GM19025 (cell line): Measurements from ENCODE around the gene STK32C.

Experiments used
- ATAC-seq: cut with Tn5 transposase; IDR thresholded peaks from one replicate; pipeline ENCODE4 v1.9.1; 2021; ENCODE audit warnings: mild to moderate bottlenecking, low read depth, moderate library complexity; ENCODE audit not compliant: unreplicated experiment

The STK32C gene

GRCh38 chr10:132203256-132204077 lies 104.3 kb downstream of the STK32C start:
- no peak for ATAC-seq

DNA sequence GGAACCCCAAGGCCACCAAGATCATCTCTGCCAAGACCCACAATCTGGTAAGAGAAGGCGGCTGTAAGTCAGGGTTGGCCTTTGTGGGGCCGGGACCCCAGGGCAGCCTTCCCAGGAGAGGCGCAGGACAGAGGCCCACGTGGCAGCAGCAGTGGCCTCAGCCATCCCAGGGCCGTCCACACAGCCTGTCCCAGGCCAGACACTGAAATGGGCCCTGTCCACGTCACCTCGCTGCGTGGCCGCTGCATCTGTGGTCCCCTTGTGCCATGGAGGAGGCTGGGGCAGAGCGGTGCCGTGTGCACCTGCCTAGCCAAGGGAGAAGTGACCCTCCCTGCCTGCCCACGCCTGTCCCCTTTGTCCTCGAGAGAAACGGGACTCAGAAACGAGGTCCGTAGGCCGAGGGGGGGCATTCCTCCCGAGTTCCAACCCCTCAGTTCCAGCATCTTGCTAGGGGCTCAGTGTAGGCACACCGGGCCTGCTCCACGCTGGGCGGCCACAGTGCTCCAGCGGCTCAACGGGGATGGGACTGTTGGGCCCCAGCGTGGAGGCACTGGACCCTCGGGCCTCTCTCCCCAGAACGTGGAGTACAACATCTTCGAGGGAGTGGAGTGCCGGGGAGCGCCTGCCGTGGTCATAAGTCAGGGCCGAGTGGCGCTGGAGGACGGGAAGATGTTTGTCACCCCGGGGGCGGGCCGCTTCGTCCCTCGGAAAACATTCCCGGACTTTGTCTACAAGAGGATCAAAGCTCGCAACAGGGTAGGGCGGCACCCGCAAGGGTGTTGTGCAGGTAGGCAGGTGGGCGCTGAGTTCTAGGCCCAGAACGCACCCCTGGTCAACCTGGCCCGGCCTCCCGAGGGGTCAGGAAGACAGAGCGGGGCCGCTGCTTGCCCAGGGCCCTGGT lies 105.4 kb downstream of the STK32C start:
- no peak for ATAC-seq

- ATAC-seq, result no peak
Observed at GRCh38 chr10:132201111-132201969, 106.4 kb downstream of the STK32C start.

DNA sequence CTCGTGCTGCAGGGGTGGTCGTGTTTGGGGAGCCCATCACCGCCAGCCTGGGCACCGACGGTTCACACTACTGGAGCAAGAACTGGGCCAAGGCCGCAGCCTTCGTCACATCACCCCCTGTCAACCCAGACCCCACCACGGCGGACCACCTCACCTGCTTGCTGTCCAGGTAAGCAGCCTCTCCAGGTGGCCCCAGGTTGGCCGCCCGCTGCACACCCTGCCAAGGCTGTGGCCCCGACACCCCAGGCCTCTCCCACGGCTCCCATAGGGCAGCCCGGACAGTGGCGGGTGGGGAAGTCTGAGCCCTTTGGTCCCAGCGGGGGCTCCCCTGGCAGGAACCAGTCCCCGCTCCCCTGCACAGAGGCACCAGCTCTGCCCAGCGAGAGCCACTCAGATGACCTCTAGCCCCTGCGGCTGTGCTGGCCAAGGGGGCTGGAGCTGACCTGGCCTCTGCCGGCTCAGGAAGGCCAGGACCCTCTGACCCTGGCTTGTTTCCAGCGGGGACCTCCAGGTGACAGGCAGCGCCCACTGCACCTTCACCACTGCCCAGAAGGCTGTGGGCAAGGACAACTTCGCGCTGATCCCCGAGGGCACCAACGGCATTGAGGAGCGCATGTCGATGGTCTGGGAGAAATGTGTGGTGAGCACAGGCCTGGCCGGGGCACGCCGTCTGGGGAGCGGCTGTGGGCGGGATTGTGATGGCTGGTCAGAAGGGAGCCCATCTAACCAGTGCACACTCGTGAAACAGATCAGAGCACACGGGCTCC lies 107.2 kb downstream of the STK32C start:
- no peak for ATAC-seq

GRCh38 chr10:132199854-132200311 lies 107.9 kb downstream of the STK32C start:
- no peak for ATAC-seq

GRCh38 chr10:132199268-132199853 lies 108.4 kb downstream of the STK32C start:
- no peak for ATAC-seq

GRCh38 chr10:132198381-132199181 lies 109.2 kb downstream of the STK32C start:
- no peak for ATAC-seq

- no peak for ATAC-seq
Observed at GRCh38 chr10:132198068-132198370, 109.7 kb downstream of the STK32C start.

DNA sequence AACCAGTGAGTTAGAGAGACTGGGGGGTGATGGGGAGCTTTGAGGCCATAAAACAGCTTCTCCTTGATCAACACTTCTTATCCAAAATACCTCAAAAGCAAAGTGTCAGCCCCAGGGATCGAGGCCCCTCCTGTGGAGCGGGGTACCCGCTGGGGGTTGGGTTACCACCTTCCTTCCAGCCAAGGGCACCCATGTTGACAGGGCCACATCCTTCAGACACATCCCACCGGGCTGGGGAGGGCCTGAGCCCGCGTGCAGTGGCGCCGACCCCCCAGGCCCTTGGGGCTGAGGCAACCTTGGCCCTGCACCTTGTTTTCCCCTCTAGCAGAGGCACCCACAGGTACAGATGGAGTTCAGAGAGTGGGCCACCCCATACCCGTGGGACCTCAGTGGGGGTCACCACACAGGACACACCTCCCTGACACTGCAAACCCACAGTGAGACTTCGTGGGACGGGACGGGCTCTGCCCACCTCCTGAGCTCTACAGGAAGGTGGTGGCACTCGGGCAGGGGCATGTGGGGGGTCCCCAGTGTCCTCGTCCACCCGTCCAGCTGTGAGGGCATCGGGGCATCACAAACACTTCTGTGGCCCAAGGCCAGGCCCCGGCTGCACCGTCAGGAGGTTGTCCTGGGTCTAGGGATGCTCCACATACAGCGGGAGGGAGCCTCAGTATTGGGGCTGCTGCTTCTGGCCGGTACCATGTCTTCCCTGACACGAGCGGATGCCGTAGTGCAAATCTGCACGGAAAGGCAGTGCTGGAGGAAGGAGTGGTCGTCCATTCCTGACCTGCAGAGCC lies 110.3 kb downstream of the STK32C start:
- no peak for ATAC-seq

DNA sequence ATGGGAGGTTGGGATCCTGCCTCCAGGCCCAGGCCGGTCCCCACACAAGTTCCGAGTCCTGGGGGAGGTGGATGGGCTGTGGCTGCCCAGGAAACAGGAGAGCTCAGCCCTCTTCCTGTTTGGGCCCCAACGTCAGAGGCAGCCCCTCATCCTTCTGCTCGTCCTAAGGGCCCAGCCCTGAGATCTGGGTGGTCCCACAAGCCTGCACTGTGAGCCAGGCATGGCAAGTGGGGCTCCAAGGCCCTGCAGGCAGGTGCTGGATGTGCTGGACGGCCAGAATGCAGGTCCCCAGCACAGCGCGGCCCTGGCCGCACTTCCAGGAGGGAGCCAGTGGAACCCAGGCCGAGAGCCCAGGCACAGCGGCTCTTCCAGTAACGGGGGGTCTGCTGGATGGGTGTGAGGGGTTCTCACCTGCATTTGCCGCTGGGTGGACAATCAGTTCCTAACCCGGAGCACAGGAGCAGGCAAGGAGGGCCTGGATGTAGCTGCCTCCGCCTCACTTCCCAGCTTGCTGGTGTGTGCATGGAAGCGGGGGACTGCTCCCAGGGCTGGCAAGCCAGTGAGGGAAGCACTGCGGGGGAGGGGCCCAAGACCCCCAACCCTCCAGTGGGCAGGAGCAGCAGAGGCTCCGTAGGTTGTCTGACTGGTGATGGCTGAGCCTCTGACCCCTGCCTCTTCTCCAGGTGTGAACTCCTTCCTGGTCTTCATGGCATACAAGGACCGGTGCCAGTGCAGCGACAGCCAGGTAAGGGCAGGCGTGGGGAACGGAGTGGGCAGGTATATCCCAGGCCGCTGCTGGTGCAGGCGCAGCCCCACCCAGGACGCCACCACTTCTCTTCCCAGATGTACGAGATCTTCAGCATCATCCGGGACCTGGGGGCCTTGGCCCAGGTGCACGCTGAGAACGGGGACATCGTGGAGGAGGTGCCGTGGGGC lies 111.3 kb downstream of the STK32C start:
- ATAC-seq, result no peak

- ATAC-seq, result no peak
Observed at GRCh38 chr10:132195366-132196075, 112.2 kb downstream of the STK32C start.

- no peak for ATAC-seq
Observed at GRCh38 chr10:132194726-132195125, 113.0 kb downstream of the STK32C start.

GRCh38 chr10:132193907-132194552 lies 113.7 kb downstream of the STK32C start:
- no peak for ATAC-seq

DNA sequence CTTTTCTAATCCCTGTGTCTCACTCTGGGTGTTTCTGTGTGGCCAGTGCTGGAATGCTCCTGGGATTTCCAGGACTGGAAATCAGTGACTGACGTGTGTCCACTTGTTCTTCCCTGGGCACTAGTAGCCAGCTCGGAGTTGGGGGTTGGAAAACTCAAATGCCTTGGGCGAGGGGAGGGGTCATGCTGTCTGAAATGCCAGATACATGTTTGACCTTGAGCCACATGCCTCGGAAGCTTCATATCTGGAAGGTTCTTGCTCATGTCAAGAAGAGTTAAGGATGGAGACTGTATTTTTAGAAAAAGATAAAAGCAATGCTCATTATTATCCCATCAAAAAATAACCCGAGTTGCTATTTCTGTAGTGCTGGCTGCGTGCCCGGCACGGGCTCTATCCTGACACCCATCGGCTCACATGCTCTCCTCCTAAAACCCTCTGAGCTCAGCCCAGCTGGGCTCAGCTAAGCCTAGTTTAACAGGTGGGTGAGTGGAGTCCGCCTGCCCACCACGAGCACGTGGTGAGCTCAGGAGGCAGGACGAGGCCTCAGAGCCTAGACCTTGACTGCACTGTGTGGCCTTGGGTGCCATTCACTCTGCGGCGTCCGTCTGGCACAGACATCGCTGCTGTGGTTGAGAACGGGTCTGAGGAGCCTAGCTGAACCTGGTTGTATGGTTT lies 114.6 kb downstream of the STK32C start:
- no peak for ATAC-seq
